BE2C (cell line): ENCODE results near the gene EP300.

Experiments used
- DNase-seq: peaks from one replicate; pipeline ENCODE4 v3.0.0-alpha.2; 2020
- H3K27me3 ChIP-seq: fragments of 250-450 bp; sonication (Bioruptor Pico); 2 replicates; pipeline ENCODE4 v1.5.1; 2020; ENCODE audit warnings: mild to moderate bottlenecking
- H3K36me3 ChIP-seq: fragments of 250-450 bp; sonication (Bioruptor Pico); 2 replicates; pipeline ENCODE4 v1.5.1; 2020; ENCODE audit warnings: mild to moderate bottlenecking
- H3K4me1 ChIP-seq: fragments of 250-450 bp; sonication (Bioruptor Pico); 2 replicates; pipeline ENCODE4 v1.5.1; 2020
- H3K4me3 ChIP-seq: 2 replicates; pipeline ENCODE4 v1.5.1; 2011; ENCODE audit warnings: low read depth, low read length
- H3K9me3 ChIP-seq: fragments of 250-450 bp; sonication (Bioruptor Pico); 2 replicates; pipeline ENCODE4 v1.5.1; 2020
- CTCF ChIP-seq: IDR thresholded peaks from 2 replicates; pipeline ENCODE4 v1.5.1; 2012; ENCODE audit warnings: mild to moderate bottlenecking, low read depth, low read length

Gene EP300

GRCh38 chr22:41197038-41197972 lies 104.9 kb downstream of the EP300 start:
- Histone ChIP-seq H3K27me3 (no peaks in the 10 kb centered on the region; the same call in 1 of the 2 replicates), H3K9me3 (no peaks in the 10 kb centered on the region), H3K4me3 (peak overlapping the region; percentile 75), H3K36me3 (no peaks in the 10 kb centered on the region), H3K4me1 (peaks cover 2% of the 10 kb centered on the region; the same call in 1 of the 2 replicates)
- peak; percentile 93 for DNase-seq
- TF ChIP-seq CTCF, result no peak

GRCh38 chr22:41198027-41198580 lies 105.7 kb downstream of the EP300 start:
- Histone ChIP-seq H3K4me3 (peak overlapping the region; percentile 75), H3K9me3 (no peaks in the 10 kb centered on the region), H3K27me3 (no peaks in the 10 kb centered on the region; the same call in 1 of the 2 replicates), H3K36me3 (no peaks in the 10 kb centered on the region), H3K4me1 (peaks cover 2% of the 10 kb centered on the region; the same call in 1 of the 2 replicates)
- peak; percentile 62 for DNase-seq
- peak; percentile 18 for TF ChIP-seq CTCF

GRCh38 chr22:41201141-41201540 lies 108.7 kb downstream of the EP300 start:
- no peak for DNase-seq
- TF ChIP-seq CTCF, result no peak
- Histone ChIP-seq H3K27me3 (no peaks in the 10 kb centered on the region; the same call in 1 of the 2 replicates), H3K4me1 (peaks cover 2% of the 10 kb centered on the region; the same call in 1 of the 2 replicates), H3K36me3 (no peaks in the 10 kb centered on the region), H3K9me3 (no peaks in the 10 kb centered on the region), H3K4me3 (no peak overlapping the region)

GRCh38 chr22:41203118-41203517 lies 110.7 kb downstream of the EP300 start:
- H3K9me3 ChIP-seq, result no peaks in the 10 kb centered on the region
- no peak for DNase-seq
- TF ChIP-seq CTCF, result no peak
- H3K36me3 ChIP-seq, result no peaks in the 10 kb centered on the region
- no peaks in the 10 kb centered on the region; the same call in 1 of the 2 replicates for H3K27me3 ChIP-seq
- peaks cover 2% of the 10 kb centered on the region; the same call in 1 of the 2 replicates for H3K4me1 ChIP-seq
- H3K4me3 ChIP-seq, result no peak overlapping the region

- no peak for DNase-seq
- Histone ChIP-seq H3K9me3 (no peaks in the 10 kb centered on the region), H3K4me1 (no peaks in the 10 kb centered on the region), H3K36me3 (no peaks in the 10 kb centered on the region), H3K4me3 (no peak overlapping the region), H3K27me3 (no peaks in the 10 kb centered on the region; the same call in 1 of the 2 replicates)
- TF ChIP-seq CTCF, result no peak
These were observed 111.7 kb downstream of the EP300 start for GRCh38 chr22:41204066-41204465.
